Left renal cortex interstitium (tissue), 4 donors: Measurements from ENCODE around the gene FHIT. TPM values are rescaled to one million over a fixed set of nuclear protein-coding genes. Genes with fewer than 3 reads are reported as not detected.

Source experiments
- DNase-seq, 4 donors: peaks; one replicate each; pipeline ENCODE4 v3.0.0-alpha.2; 2013; ENCODE audit warnings: low read depth in 4 of 4, low spot score in 2 of 4, missing footprints in 1 of 4
- polyA plus RNA-seq, 4 donors: library from polyadenylated mRNA; unstranded; fragments of 120-200 nt; gene quantifications; one replicate each; pipeline ENCODE4 v1.2.1, GENCODE V29; 2013; ENCODE audit not compliant: insufficient read length in 4 of 4

The FHIT gene
- polyA plus RNA-seq, 4 donors, result 23.4 to 29.9 (median 26.0) TPM

GRCh38 chr3:60107275-60107674 is 1144.0 kb downstream of the FHIT start:
- DNase-seq, result no peak

- DNase-seq, result no peak
Observed at GRCh38 chr3:60102154-60102553, 1149.1 kb downstream of the FHIT start.

- no peak for DNase-seq
Observed at GRCh38 chr3:60101621-60102020, 1149.6 kb downstream of the FHIT start.

GRCh38 chr3:60096403-60096802 is 1154.8 kb downstream of the FHIT start:
- no peak for DNase-seq

GRCh38 chr3:60095930-60096329 is 1155.3 kb downstream of the FHIT start:
- DNase-seq, result no peak

- DNase-seq, result no peak
Observed at GRCh38 chr3:60095516-60095915, 1155.7 kb downstream of the FHIT start.

GRCh38 chr3:60094392-60094947 is 1156.8 kb downstream of the FHIT start:
- DNase-seq, result no peak

GRCh38 chr3:60090548-60090947 is 1160.7 kb downstream of the FHIT start:
- no peak for DNase-seq

- no peak for DNase-seq
Observed at GRCh38 chr3:60086811-60087210, 1164.4 kb downstream of the FHIT start.

- no peak for DNase-seq
Observed at GRCh38 chr3:60085649-60086048, 1165.6 kb downstream of the FHIT start.

GRCh38 chr3:60081381-60082095 is 1169.7 kb downstream of the FHIT start:
- no peak for DNase-seq

- DNase-seq, result no peak
Observed at GRCh38 chr3:60080648-60081047, 1170.6 kb downstream of the FHIT start.

GRCh38 chr3:60079076-60079475 is 1172.2 kb downstream of the FHIT start:
- no peak for DNase-seq

GRCh38 chr3:60076331-60076730 is 1174.9 kb downstream of the FHIT start:
- DNase-seq, result no peak

GRCh38 chr3:60073942-60074341 is 1177.3 kb downstream of the FHIT start:
- DNase-seq, result no peak

- no peak for DNase-seq
Observed at GRCh38 chr3:60073228-60073627, 1178.0 kb downstream of the FHIT start.

GRCh38 chr3:60070366-60070765 is 1180.9 kb downstream of the FHIT start:
- DNase-seq, result no peak

- no peak for DNase-seq
Observed at GRCh38 chr3:60065227-60065868, 1185.9 kb downstream of the FHIT start.

- no peak for DNase-seq
Observed at GRCh38 chr3:60064210-60065178, 1186.8 kb downstream of the FHIT start.

GRCh38 chr3:60056404-60056803 is 1194.8 kb downstream of the FHIT start:
- no peak for DNase-seq

- no peak for DNase-seq
Observed at GRCh38 chr3:60055765-60056164, 1195.5 kb downstream of the FHIT start.
